ENCODE measurements around the gene NR1H4.

Gene NR1H4

DNA sequence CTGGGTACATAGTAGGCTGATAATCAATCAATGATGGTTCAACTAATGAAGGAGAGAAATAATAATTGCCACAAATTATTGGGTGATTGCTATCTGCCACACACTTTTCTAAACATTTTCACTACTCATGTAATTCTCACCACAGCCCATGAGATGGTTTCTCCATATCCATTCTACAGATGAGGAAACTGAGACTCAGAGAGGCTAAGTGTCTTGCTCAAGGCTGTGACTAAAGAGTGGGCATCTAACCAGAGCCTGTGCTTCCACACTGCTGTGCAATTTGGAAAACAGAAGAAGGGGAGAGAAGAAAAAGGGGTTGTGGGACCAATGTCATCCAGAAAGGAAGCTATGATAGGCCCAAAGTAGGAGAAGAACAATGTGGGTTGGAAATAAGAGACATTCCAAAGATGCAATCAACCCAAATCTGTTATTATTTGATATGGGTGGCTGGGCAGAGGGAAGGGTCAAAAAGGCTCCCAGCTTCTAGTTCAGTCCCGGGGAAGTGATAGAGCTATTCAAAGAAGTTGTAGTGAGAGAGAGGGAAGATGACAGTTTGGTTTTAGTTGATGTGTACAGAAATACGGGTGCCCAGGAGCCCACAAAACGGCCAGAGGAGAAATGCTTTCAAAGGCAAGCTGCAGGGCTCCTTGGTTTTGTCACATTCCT is 483 bp upstream of the NR1H4 start:
- Histone ChIP-seq H3K9me3 (ENCODE audit: control insufficient read depth, low read length) (peaks cover 11% of the 10 kb centered on the region), H3K36me3 (ENCODE audit: control insufficient read depth, insufficient read depth, low read length, severe bottlenecking) (no peaks in the 10 kb centered on the region), H3K9ac (ENCODE audit: low read length) (no peak overlapping the region), H3K4me3 (ENCODE audit: low read length) (no peak overlapping the region), H3K4me1 (ENCODE audit: control insufficient read depth, insufficient read depth, low read length) (no peaks in the 10 kb centered on the region), H3K27me3 (replicated peaks; ENCODE audit: control insufficient read depth, insufficient read depth, low read length) (peaks cover 6% of the 10 kb centered on the region)
- no peak for DNase-seq (ENCODE audit: low read depth)

DNA sequence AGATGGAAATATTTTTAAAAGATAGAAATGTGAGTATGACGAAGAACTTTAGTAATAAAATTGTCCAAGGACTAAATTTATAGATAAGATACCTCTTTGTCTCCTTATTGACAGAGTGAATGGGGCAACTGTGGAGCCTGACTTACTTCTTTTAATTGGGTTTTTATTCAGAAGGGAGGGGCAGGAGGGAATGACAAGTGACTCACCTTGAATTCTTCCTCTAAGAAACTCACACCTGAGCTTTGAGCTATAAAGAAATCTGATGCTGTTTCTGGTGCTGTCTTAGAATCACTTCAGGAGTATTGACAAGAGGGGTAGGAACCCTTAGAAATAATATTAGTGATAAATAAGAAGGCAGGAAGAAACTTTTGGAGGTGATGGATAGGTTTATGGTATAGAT is 951 bp downstream of the NR1H4 start:
- no peaks in the 10 kb centered on the region for H3K36me3 ChIP-seq (ENCODE audit: control insufficient read depth, insufficient read depth, low read length, severe bottlenecking)
- no peak overlapping the region for H3K4me3 ChIP-seq (ENCODE audit: low read length)
- H3K4me1 ChIP-seq (ENCODE audit: control insufficient read depth, insufficient read depth, low read length), result no peaks in the 10 kb centered on the region

DNA sequence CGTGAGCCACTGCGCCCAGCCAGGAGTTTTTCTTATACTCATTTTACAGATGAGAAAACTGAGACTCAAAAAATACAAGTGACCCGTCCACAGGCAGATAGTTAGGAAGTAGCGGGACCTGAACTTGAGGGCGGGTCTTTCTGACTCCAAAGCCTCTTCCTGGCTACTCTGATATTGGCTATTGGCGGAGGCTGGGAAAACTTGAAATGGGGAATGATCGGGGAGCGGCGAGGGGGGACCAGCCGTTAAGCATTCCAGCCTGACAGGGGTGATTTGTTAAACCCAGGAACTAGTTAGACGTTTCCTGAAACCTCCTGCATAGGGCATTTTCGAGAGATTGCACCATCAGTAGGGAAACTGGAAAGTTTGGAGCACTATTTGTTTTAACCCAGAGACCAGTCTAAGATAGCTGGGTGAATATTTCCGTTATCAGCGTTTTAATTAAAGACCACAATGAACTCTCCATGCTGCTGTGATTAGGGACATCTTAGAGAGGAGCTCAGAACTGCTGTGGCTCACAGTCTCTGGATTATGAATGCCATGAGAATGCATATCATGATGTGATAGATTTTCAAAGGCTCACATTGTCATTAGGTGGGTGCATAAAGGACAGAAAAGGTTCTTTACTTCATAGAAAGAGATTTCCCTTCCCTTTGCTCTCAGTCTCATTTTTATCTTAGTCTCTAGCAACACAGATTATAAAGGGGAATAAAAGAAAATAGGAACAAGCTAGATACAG is 2.5 kb downstream of the NR1H4 start:
- peaks cover 11% of the 10 kb centered on the region for H3K27me3 ChIP-seq (replicated peaks; ENCODE audit: control insufficient read depth, insufficient read depth, low read length)
- DNase-seq (ENCODE audit: low read depth), result no peak
- no peaks in the 10 kb centered on the region for H3K36me3 ChIP-seq (ENCODE audit: control insufficient read depth, insufficient read depth, low read length, severe bottlenecking)
- H3K9me3 ChIP-seq (ENCODE audit: control insufficient read depth, low read length), result no peaks in the 10 kb centered on the region
- H3K9ac ChIP-seq (ENCODE audit: low read length), result no peak overlapping the region
- H3K4me3 ChIP-seq (ENCODE audit: low read length), result no peak overlapping the region
- no peaks in the 10 kb centered on the region for H3K4me1 ChIP-seq (ENCODE audit: control insufficient read depth, insufficient read depth, low read length)

More for the DNA sequence above, 951 bp downstream of the NR1H4 start:
- Histone ChIP-seq H3K9ac (ENCODE audit: low read length) (no peak overlapping the region), H3K9me3 (ENCODE audit: control insufficient read depth, low read length) (no peaks in the 10 kb centered on the region), H3K27me3 (replicated peaks; ENCODE audit: control insufficient read depth, insufficient read depth, low read length) (peaks cover 7% of the 10 kb centered on the region)
- no peak for DNase-seq (ENCODE audit: low read depth)

DNA sequence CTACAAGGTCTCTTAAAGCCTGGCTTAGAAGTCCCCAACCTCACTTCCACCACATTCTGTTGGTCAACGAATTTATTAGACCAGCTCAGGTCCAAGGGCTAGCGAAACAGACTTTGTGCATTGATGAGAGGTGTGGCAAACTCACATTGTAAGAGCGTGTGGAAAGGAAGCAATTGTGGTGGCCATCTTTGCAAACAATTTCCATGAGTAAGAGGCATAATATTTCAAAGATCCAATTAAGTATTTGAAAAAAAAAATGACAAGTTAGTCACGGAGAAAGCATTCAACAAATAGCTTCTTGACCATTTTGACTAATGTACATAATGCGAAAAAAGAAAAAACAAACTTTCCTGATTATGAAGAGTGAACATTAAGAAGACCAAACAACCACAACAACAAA is 7.4 kb downstream of the NR1H4 start:
- Histone ChIP-seq H3K4me1 (ENCODE audit: control insufficient read depth, insufficient read depth, low read length) (no peaks in the 10 kb centered on the region), H3K4me3 (ENCODE audit: low read length) (no peak overlapping the region), H3K27me3 (replicated peaks; ENCODE audit: control insufficient read depth, insufficient read depth, low read length) (peaks cover 11% of the 10 kb centered on the region), H3K9me3 (ENCODE audit: control insufficient read depth, low read length) (no peaks in the 10 kb centered on the region), H3K36me3 (ENCODE audit: control insufficient read depth, insufficient read depth, low read length, severe bottlenecking) (no peaks in the 10 kb centered on the region), H3K9ac (ENCODE audit: low read length) (no peak overlapping the region)
- DNase-seq (ENCODE audit: low read depth), result no peak

DNA sequence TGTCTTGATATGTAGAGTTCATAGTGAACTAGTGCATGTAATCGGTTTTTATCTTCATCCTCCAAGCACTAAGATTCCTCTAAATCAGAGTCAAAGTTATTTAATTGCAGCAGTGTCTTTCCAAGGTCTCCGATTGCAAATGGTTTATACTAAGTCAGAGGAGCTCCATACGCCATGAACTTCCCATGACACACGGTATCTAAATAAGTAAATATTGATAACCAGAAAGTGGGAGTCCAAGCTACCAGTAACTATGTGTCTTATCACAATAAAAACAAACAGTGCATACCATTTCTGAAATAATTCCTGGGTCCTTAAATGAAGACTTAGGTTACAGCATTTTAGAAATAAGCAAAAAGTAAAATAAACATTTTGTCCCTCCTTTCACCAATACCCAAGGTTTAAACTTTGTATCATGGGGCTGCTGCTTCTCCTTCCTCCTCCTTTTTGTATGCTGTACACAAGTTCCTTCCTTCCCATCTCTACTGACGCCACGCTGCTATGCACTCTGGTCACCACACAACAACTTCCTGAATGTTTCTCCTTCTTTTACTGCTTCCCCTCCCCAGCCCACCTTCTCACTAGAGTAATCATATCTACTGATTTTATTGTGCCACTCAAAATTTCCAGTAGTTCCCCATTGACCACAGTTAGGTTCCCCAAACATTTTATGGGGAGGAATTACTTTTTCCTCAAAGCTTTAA is 10.7 kb downstream of the NR1H4 start:
- Histone ChIP-seq H3K4me1 (ENCODE audit: control insufficient read depth, insufficient read depth, low read length) (peaks cover 6% of the 10 kb centered on the region), H3K27me3 (replicated peaks; ENCODE audit: control insufficient read depth, insufficient read depth, low read length) (peaks cover 11% of the 10 kb centered on the region), H3K9me3 (ENCODE audit: control insufficient read depth, low read length) (no peaks in the 10 kb centered on the region), H3K9ac (ENCODE audit: low read length) (no peak overlapping the region), H3K36me3 (ENCODE audit: control insufficient read depth, insufficient read depth, low read length, severe bottlenecking) (no peaks in the 10 kb centered on the region), H3K4me3 (ENCODE audit: low read length) (no peak overlapping the region)
- no peak for DNase-seq (ENCODE audit: low read depth)

DNA sequence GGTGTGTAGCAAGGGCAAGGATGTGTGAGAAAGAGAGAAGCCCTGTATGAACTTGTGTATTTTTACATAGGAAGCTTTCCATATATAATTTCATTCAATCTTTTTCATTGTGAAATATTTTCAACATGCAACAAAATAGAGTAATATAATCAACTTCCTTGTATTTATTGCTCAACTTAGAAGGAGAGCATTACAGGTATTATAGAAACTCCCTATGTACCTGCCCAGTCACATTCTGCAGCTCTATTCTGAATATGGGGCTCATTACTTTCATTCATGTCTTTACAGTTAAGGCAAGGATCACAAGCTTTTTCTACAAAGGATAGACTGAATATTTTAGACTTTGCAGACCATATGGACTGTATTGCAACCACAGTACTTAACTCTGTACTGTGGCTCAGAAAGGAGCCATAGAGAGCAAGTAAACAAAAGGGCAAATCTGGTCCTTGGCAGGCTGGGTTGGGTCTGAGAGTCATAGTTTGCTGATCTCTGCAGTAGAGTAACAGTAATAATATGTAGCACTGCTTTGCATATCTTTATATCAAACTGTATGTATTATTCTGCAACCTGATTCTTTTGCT is 11.3 kb downstream of the NR1H4 start:
- H3K4me3 ChIP-seq (ENCODE audit: low read length), result no peak overlapping the region
- H3K36me3 ChIP-seq (ENCODE audit: control insufficient read depth, insufficient read depth, low read length, severe bottlenecking), result no peaks in the 10 kb centered on the region
- no peak overlapping the region for H3K9ac ChIP-seq (ENCODE audit: low read length)
- no peak for DNase-seq (ENCODE audit: low read depth)
- H3K4me1 ChIP-seq (ENCODE audit: control insufficient read depth, insufficient read depth, low read length), result peaks cover 12% of the 10 kb centered on the region
- no peaks in the 10 kb centered on the region for H3K9me3 ChIP-seq (ENCODE audit: control insufficient read depth, low read length)
- H3K27me3 ChIP-seq (replicated peaks; ENCODE audit: control insufficient read depth, insufficient read depth, low read length), result peaks cover 6% of the 10 kb centered on the region

DNA sequence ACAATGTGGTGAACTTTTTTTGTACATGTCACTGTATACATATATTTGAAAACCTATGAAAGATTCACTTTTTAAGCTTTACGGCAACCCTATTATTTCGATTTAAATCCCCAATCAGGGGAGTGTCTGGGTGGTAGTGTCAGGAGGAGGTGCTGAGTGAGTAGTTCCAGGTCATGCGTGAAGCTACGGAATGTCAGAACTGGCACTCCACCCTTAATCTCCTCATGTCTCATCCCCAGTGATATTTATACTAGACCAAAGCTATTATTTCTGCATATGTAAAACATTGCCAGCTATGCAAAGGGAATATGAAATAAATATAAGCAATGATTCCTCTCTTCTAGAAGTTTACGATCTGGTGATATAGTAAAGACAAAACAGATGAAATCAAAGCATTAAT is 12.3 kb downstream of the NR1H4 start:
- peaks cover 13% of the 10 kb centered on the region for H3K4me1 ChIP-seq (ENCODE audit: control insufficient read depth, insufficient read depth, low read length)
- H3K4me3 ChIP-seq (ENCODE audit: low read length), result no peak overlapping the region
- H3K27me3 ChIP-seq (replicated peaks; ENCODE audit: control insufficient read depth, insufficient read depth, low read length), result no peaks in the 10 kb centered on the region
- no peaks in the 10 kb centered on the region for H3K9me3 ChIP-seq (ENCODE audit: control insufficient read depth, low read length)
- DNase-seq (ENCODE audit: low read depth), result no peak
- no peak overlapping the region for H3K9ac ChIP-seq (ENCODE audit: low read length)
- H3K36me3 ChIP-seq (ENCODE audit: control insufficient read depth, insufficient read depth, low read length, severe bottlenecking), result no peaks in the 10 kb centered on the region

DNA sequence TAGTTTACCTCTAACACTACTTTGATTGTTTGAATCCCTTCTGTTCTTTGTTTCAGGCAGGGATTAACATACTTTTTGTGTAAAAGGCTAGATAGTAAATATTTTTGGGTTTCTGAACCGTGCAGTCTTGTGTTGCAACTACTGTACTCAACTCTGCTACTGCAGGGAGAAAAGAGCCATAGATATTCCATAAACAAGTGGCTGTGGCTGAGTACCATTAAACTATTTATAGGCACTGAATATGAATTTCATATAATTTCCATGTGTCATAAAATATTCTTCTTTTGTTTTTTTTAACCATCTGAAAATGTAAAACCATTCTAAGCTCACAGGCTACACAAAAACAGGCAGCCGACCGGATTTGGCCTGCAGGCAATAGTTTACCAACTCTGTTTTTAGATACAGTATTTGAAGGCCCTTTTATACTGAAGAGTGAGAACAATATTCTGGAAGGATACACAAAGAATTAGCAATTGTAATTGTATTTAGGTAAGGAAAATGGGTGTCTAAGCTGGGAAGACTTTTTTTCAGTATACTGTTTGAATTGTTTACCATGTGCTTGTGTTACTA is 15.7 kb downstream of the NR1H4 start:
- H3K9ac ChIP-seq (ENCODE audit: low read length), result no peak overlapping the region
- no peaks in the 10 kb centered on the region for H3K36me3 ChIP-seq (ENCODE audit: control insufficient read depth, insufficient read depth, low read length, severe bottlenecking)
- peaks cover 26% of the 10 kb centered on the region for H3K4me1 ChIP-seq (ENCODE audit: control insufficient read depth, insufficient read depth, low read length)
- DNase-seq (ENCODE audit: low read depth), result peak; percentile 6
- H3K9me3 ChIP-seq (ENCODE audit: control insufficient read depth, low read length), result no peaks in the 10 kb centered on the region
- peaks cover 3% of the 10 kb centered on the region for H3K27me3 ChIP-seq (replicated peaks; ENCODE audit: control insufficient read depth, insufficient read depth, low read length)
- H3K4me3 ChIP-seq (ENCODE audit: low read length), result no peak overlapping the region

DNA sequence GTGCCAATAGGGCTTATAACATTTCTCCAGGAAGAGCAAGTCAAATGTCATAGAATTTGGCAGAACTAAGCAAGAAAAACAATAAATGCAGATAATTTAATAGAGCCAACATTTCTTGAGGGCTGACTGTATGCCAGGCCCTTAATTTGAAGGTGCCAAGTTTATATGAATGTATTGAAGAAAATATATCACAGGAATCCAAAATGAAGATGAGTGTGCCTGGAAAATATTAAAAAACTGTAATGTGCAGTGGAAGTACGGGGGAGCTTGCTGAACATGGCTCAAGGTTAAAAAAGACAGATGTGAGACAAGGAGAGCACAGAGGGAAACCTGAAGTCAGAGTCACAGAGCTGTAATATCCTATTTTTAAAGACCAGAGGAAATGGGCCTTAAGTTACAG is 16.4 kb downstream of the NR1H4 start:
- H3K9me3 ChIP-seq (ENCODE audit: control insufficient read depth, low read length), result no peaks in the 10 kb centered on the region
- H3K4me1 ChIP-seq (ENCODE audit: control insufficient read depth, insufficient read depth, low read length), result peaks cover 29% of the 10 kb centered on the region
- no peaks in the 10 kb centered on the region for H3K36me3 ChIP-seq (ENCODE audit: control insufficient read depth, insufficient read depth, low read length, severe bottlenecking)
- no peak overlapping the region for H3K9ac ChIP-seq (ENCODE audit: low read length)
- peaks cover 3% of the 10 kb centered on the region for H3K27me3 ChIP-seq (replicated peaks; ENCODE audit: control insufficient read depth, insufficient read depth, low read length)
- no peak for DNase-seq (ENCODE audit: low read depth)
- H3K4me3 ChIP-seq (ENCODE audit: low read length), result no peak overlapping the region

DNA sequence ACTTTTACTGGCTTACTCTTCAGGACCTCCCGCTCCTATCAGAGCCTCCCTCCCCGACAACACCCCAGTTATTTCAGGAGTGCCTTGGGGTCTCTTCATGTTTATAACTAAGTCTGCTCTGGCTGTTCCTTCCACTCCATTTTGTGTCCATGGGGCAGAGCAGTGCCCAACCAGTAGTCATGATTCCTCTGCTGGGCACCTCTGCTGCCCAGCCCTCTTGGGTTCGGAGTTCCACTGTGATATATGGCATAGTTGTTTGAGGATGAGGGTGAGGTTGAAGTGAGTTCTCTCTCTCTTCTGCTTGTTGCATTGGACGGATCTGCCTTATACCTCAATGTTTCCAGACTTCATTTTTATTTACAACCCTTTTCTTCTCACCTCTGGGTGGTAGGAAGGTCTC is 17.4 kb downstream of the NR1H4 start:
- H3K4me1 ChIP-seq (ENCODE audit: control insufficient read depth, insufficient read depth, low read length), result peaks cover 29% of the 10 kb centered on the region
- no peaks in the 10 kb centered on the region for H3K36me3 ChIP-seq (ENCODE audit: control insufficient read depth, insufficient read depth, low read length, severe bottlenecking)
- no peaks in the 10 kb centered on the region for H3K9me3 ChIP-seq (ENCODE audit: control insufficient read depth, low read length)
- no peak overlapping the region for H3K4me3 ChIP-seq (ENCODE audit: low read length)
- H3K9ac ChIP-seq (ENCODE audit: low read length), result no peak overlapping the region
- H3K27me3 ChIP-seq (replicated peaks; ENCODE audit: control insufficient read depth, insufficient read depth, low read length), result peaks cover 3% of the 10 kb centered on the region
- DNase-seq (ENCODE audit: low read depth), result no peak
